ENCODE measurements around the gene CAMTA1. TPM values are rescaled to one million over a fixed set of nuclear protein-coding genes. Genes with fewer than 3 reads are reported as not detected.
A peak's percentile ranks its signal among the peaks of the same experiment; 100 is the strongest.

Gene CAMTA1
- total RNA-seq, 1 experiment from 2014 or later, result 118 TPM

GRCh38 chr1:6775261-6776043 lies 9.8 kb upstream of the CAMTA1 start:
- H2AFZ ChIP-seq (ENCODE audit: low read length), result no peak overlapping the region
- no peaks in the 10 kb centered on the region; the same call in 1 of the 2 replicates for H3K9me3 ChIP-seq (ENCODE audit: low read length)
- H3K27ac ChIP-seq (ENCODE audit: low read length), result peak overlapping the region; percentile 99; the same call in 1 of the 2 replicates
- no peaks in the 10 kb centered on the region for H3K27me3 ChIP-seq (ENCODE audit: low read length)
- no peaks in the 10 kb centered on the region; the same call in 1 of the 2 replicates for H3K79me2 ChIP-seq (ENCODE audit: low read length)
- no peaks in the 10 kb centered on the region for H3K36me3 ChIP-seq (ENCODE audit: insufficient read depth, low read length)
- H3K4me1 ChIP-seq (ENCODE audit: low read length), result peaks cover 77% of the 10 kb centered on the region
- H4K20me1 ChIP-seq (ENCODE audit: insufficient read depth, low read depth, low read length), result no peaks in the 10 kb centered on the region
- H3K9ac ChIP-seq (ENCODE audit: low read length), result no peak overlapping the region
- no peaks in the 10 kb centered on the region for H3K9me2 ChIP-seq (replicated peaks; ENCODE audit: insufficient read depth, low read length)
- no peak overlapping the region for H3K4me2 ChIP-seq (ENCODE audit: low read depth, low read length, poor library complexity, severe bottlenecking)
- no peak overlapping the region for H3K4me3 ChIP-seq (ENCODE audit: low read length)
- DNase-seq, result peak; percentile 62

- H3K9me3 ChIP-seq (ENCODE audit: low read length), result no peaks in the 10 kb centered on the region; the same call in 1 of the 2 replicates
- no peaks in the 10 kb centered on the region for H3K36me3 ChIP-seq (ENCODE audit: insufficient read depth, low read length)
- H4K20me1 ChIP-seq (ENCODE audit: insufficient read depth, low read depth, low read length), result no peaks in the 10 kb centered on the region
- H3K27ac ChIP-seq (ENCODE audit: low read length), result peak overlapping the region; percentile 99
- no peaks in the 10 kb centered on the region for H3K9me2 ChIP-seq (replicated peaks; ENCODE audit: insufficient read depth, low read length)
- DNase-seq, result no peak
- H3K79me2 ChIP-seq (ENCODE audit: low read length), result no peaks in the 10 kb centered on the region; the same call in 1 of the 2 replicates
- 0 out of 2 replicates have a peak overlapping the region, but pooled peaks have one; percentile 65 for H3K9ac ChIP-seq (ENCODE audit: low read length)
- no peak overlapping the region for H3K4me2 ChIP-seq (ENCODE audit: low read depth, low read length, poor library complexity, severe bottlenecking)
- H3K4me1 ChIP-seq (ENCODE audit: low read length), result peaks cover 76% of the 10 kb centered on the region
- no peak overlapping the region for H2AFZ ChIP-seq (ENCODE audit: low read length)
- H3K4me3 ChIP-seq (ENCODE audit: low read length), result peak overlapping the region; percentile 50
- no peaks in the 10 kb centered on the region for H3K27me3 ChIP-seq (ENCODE audit: low read length)
Measured at GRCh38 chr1:6776389-6776788, 8.9 kb upstream of the CAMTA1 start.

GRCh38 chr1:6776895-6777294 lies 8.4 kb upstream of the CAMTA1 start:
- Histone ChIP-seq H3K9me2 (replicated peaks; ENCODE audit: insufficient read depth, low read length) (no peaks in the 10 kb centered on the region), H3K79me2 (ENCODE audit: low read length) (no peaks in the 10 kb centered on the region; the same call in 1 of the 2 replicates), H3K4me3 (ENCODE audit: low read length) (peak overlapping the region; percentile 50), H3K4me2 (ENCODE audit: low read depth, low read length, poor library complexity, severe bottlenecking) (peak overlapping the region; percentile 69), H3K36me3 (ENCODE audit: insufficient read depth, low read length) (no peaks in the 10 kb centered on the region), H4K20me1 (ENCODE audit: insufficient read depth, low read depth, low read length) (no peaks in the 10 kb centered on the region), H3K9ac (ENCODE audit: low read length) (peak overlapping the region; percentile 65), H3K4me1 (ENCODE audit: low read length) (peaks cover 76% of the 10 kb centered on the region), H2AFZ (ENCODE audit: low read length) (peak overlapping the region; percentile 31; the same call in 1 of the 2 replicates), H3K27me3 (ENCODE audit: low read length) (no peaks in the 10 kb centered on the region), H3K9me3 (ENCODE audit: low read length) (no peaks in the 10 kb centered on the region; the same call in 1 of the 2 replicates), H3K27ac (ENCODE audit: low read length) (peak overlapping the region; percentile 99)
- peak; percentile 72 for DNase-seq

- Histone ChIP-seq H3K4me3 (ENCODE audit: low read length) (peak overlapping the region; percentile 50; the same call in 1 of the 2 replicates), H3K27ac (ENCODE audit: low read length) (peak overlapping the region; percentile 99), H3K79me2 (ENCODE audit: low read length) (no peaks in the 10 kb centered on the region; the same call in 1 of the 2 replicates), H2AFZ (ENCODE audit: low read length) (no peak overlapping the region), H3K4me1 (ENCODE audit: low read length) (peaks cover 76% of the 10 kb centered on the region), H3K9me3 (ENCODE audit: low read length) (no peaks in the 10 kb centered on the region; the same call in 1 of the 2 replicates), H3K36me3 (ENCODE audit: insufficient read depth, low read length) (no peaks in the 10 kb centered on the region), H3K9ac (ENCODE audit: low read length) (peak overlapping the region; percentile 65), H3K9me2 (replicated peaks; ENCODE audit: insufficient read depth, low read length) (no peaks in the 10 kb centered on the region), H3K4me2 (ENCODE audit: low read depth, low read length, poor library complexity, severe bottlenecking) (peak overlapping the region; percentile 69), H4K20me1 (ENCODE audit: insufficient read depth, low read depth, low read length) (no peaks in the 10 kb centered on the region), H3K27me3 (ENCODE audit: low read length) (no peaks in the 10 kb centered on the region)
- DNase-seq, result peak; percentile 91
Measured at GRCh38 chr1:6777813-6778212, 7.4 kb upstream of the CAMTA1 start.

GRCh38 chr1:6779089-6779805 lies 6.0 kb upstream of the CAMTA1 start:
- Histone ChIP-seq H3K9me2 (replicated peaks; ENCODE audit: insufficient read depth, low read length) (no peaks in the 10 kb centered on the region), H3K27ac (ENCODE audit: low read length) (peak overlapping the region; percentile 99), H3K9me3 (ENCODE audit: low read length) (no peaks in the 10 kb centered on the region; the same call in 1 of the 2 replicates), H4K20me1 (ENCODE audit: insufficient read depth, low read depth, low read length) (no peaks in the 10 kb centered on the region), H3K4me3 (ENCODE audit: low read length) (no peak overlapping the region), H2AFZ (ENCODE audit: low read length) (no peak overlapping the region), H3K36me3 (ENCODE audit: insufficient read depth, low read length) (no peaks in the 10 kb centered on the region), H3K9ac (ENCODE audit: low read length) (no peak overlapping the region), H3K4me1 (ENCODE audit: low read length) (peaks cover 78% of the 10 kb centered on the region), H3K79me2 (ENCODE audit: low read length) (peaks cover 5% of the 10 kb centered on the region; the same call in 1 of the 2 replicates), H3K27me3 (ENCODE audit: low read length) (no peaks in the 10 kb centered on the region), H3K4me2 (ENCODE audit: low read depth, low read length, poor library complexity, severe bottlenecking) (peak overlapping the region; percentile 6)
- no peak for DNase-seq

GRCh38 chr1:6782151-6782550 lies 3.1 kb upstream of the CAMTA1 start:
- Histone ChIP-seq H3K4me1 (ENCODE audit: low read length) (peaks cover 73% of the 10 kb centered on the region), H3K27me3 (ENCODE audit: low read length) (no peaks in the 10 kb centered on the region), H3K9me2 (replicated peaks; ENCODE audit: insufficient read depth, low read length) (no peaks in the 10 kb centered on the region), H3K9me3 (ENCODE audit: low read length) (no peaks in the 10 kb centered on the region), H4K20me1 (ENCODE audit: insufficient read depth, low read depth, low read length) (peaks cover 13% of the 10 kb centered on the region), H2AFZ (ENCODE audit: low read length) (no peak overlapping the region), H3K4me3 (ENCODE audit: low read length) (peak overlapping the region; percentile 29), H3K27ac (ENCODE audit: low read length) (peak overlapping the region; percentile 99), H3K36me3 (ENCODE audit: insufficient read depth, low read length) (no peaks in the 10 kb centered on the region), H3K9ac (ENCODE audit: low read length) (peak overlapping the region; percentile 83), H3K79me2 (ENCODE audit: low read length) (peaks cover 19% of the 10 kb centered on the region), H3K4me2 (ENCODE audit: low read depth, low read length, poor library complexity, severe bottlenecking) (peak overlapping the region; percentile 84)
- peak; percentile 91 for DNase-seq

GRCh38 chr1:6783221-6783620 lies 2.0 kb upstream of the CAMTA1 start:
- Histone ChIP-seq H3K9me2 (replicated peaks; ENCODE audit: insufficient read depth, low read length) (no peaks in the 10 kb centered on the region), H3K4me2 (ENCODE audit: low read depth, low read length, poor library complexity, severe bottlenecking) (peak overlapping the region; percentile 84), H3K27ac (ENCODE audit: low read length) (peak overlapping the region; percentile 99), H3K4me3 (ENCODE audit: low read length) (peak overlapping the region; percentile 72), H3K4me1 (ENCODE audit: low read length) (peaks cover 69% of the 10 kb centered on the region), H3K9me3 (ENCODE audit: low read length) (no peaks in the 10 kb centered on the region), H3K79me2 (ENCODE audit: low read length) (peaks cover 30% of the 10 kb centered on the region), H3K27me3 (ENCODE audit: low read length) (no peaks in the 10 kb centered on the region), H2AFZ (ENCODE audit: low read length) (no peak overlapping the region), H3K9ac (ENCODE audit: low read length) (peak overlapping the region; percentile 83), H3K36me3 (ENCODE audit: insufficient read depth, low read length) (no peaks in the 10 kb centered on the region), H4K20me1 (ENCODE audit: insufficient read depth, low read depth, low read length) (peaks cover 20% of the 10 kb centered on the region)
- DNase-seq, result peak; percentile 87
